HCT116 (cell line): Measurements from ENCODE around the gene COL20A1.

Source experiments
- EGR1 ChIP-seq: IDR thresholded peaks from 2 replicates; pipeline ENCODE4 v1.6.1; 2012; ENCODE audit warnings: low read depth
- ELF1 ChIP-seq: IDR thresholded peaks from 2 replicates; pipeline ENCODE4 v1.6.1; 2012; ENCODE audit warnings: low read depth, borderline replicate concordance
- EZH2 ChIP-seq: fragments of 200-600 bp; sonication (generic); IDR thresholded peaks from 2 replicates; pipeline ENCODE4 v1.6.1; 2017; ENCODE audit warnings: antibody characterized with exemption, mixed run types
- MAX ChIP-seq: IDR thresholded peaks from 2 replicates; pipeline ENCODE4 v1.6.1; 2012
- POLR2A ChIP-seq: IDR thresholded peaks from 2 replicates; pipeline ENCODE4 v1.7.0; 2011; ENCODE audit warnings: borderline replicate concordance; ENCODE audit not compliant: insufficient read depth, insufficient read length; ENCODE audit errors: extremely low read depth

GRCh38 chr20:63298731-63299312 is 5.8 kb downstream of the COL20A1 start:
- TF ChIP-seq MAX = no peak
- no peak for TF ChIP-seq EZH2
- TF ChIP-seq ELF1 = no peak
- no peak for TF ChIP-seq EGR1
- TF ChIP-seq POLR2A = no peak
